ENCODE results near the gene SDK2.

SDK2 gene

DNA sequence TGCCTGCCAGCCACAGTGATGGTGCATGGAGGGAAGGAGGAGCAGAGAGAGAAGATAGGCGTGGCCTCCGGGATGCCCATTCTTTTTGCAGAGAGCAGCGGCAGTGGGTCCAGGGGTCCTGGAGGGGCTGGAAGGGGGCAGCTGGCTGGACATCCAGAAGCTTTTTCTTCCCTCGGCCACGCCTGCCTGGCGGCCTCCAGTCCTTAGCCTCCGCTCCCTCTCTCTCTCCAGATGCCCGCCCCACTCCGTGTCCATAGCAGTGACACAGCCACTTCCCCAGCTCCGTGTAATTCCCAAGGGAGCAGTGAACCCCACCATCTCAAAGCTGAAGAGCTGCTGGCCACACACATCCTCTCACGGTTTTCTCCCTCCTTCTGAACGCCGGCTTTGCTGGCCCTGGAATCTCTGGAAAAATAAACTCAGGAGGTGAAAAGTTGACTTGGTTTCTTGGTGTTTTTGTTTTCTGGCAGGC lies 306.2 kb downstream of the SDK2 start:
- TF ChIP-seq GATA3 (IDR thresholded peaks at IDR 0.05; ENCODE audit: low read depth, low read length), result no peak
- no peak for TF ChIP-seq GATA2 (IDR thresholded peaks at IDR 0.05; ENCODE audit: low read depth, low read length)

DNA sequence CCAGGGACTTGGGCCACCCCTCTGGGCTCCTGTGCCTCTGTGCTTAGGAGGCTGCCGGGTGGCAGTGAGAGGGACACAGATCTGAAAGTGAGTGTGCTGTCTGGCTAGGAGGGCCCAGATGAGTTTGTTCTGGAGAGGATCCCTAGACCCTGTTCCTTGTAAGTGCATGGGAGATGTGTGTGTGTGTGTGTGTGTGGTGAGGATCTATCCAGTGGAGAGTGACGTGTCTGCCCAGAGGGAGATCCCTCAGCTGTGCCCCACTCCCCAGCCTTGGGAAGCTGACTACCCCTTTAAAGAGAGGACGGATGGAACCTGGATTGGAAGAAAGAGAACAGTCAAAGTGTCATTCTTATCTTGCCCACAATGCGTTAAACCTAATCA lies 306.9 kb downstream of the SDK2 start:
- TF ChIP-seq GATA2 (IDR thresholded peaks at IDR 0.05; ENCODE audit: low read depth, low read length) (no peak), GATA3 (IDR thresholded peaks at IDR 0.05; ENCODE audit: low read depth, low read length) (no peak)

DNA sequence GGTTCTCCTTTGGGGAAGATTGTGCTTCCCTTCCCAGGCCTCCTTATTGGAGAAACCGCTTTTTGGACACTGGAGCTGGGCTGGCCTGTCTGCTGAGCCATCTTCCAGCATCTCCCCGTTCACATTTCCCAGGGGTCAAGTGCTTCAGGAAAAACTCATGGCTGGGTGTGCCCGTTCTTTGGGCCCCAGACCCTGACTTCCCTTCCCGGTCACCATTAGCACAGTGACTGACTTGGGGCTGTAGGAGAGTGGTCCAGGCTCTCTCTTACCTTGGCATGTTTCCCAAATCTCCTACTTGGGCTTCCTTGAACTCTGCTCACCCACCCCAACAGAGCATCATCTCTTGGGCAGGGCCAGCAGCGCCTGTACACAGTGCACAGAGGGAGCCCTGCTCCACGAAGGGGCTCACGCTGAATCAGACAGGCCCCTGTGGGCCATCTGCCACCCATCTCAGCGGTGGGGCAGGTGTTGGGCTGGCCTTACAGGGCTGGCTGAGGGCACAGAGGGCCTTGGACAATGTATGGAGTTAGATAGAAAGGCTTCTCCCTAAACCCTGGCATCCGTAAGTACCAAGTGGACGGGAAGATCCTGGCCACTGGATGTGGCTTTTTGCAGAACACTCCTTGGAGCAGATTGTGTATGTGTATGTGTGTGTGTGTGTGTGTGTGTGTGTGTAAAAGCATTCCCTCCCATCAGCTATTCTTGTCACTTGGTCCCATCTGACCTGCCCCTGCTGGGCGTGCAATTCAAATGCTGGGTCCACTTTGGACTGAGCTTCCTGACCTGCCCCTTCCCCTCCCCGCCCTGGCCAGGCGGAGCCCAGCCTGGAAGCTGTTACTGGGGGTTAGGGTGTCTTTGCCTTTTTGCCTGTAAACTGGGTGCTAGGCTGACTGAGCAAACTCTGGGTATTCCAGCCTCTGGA lies 307.6 kb downstream of the SDK2 start:
- TF ChIP-seq GATA2 (IDR thresholded peaks at IDR 0.05; ENCODE audit: low read depth, low read length) (no peak), GATA3 (IDR thresholded peaks at IDR 0.05; ENCODE audit: low read depth, low read length) (no peak)

DNA sequence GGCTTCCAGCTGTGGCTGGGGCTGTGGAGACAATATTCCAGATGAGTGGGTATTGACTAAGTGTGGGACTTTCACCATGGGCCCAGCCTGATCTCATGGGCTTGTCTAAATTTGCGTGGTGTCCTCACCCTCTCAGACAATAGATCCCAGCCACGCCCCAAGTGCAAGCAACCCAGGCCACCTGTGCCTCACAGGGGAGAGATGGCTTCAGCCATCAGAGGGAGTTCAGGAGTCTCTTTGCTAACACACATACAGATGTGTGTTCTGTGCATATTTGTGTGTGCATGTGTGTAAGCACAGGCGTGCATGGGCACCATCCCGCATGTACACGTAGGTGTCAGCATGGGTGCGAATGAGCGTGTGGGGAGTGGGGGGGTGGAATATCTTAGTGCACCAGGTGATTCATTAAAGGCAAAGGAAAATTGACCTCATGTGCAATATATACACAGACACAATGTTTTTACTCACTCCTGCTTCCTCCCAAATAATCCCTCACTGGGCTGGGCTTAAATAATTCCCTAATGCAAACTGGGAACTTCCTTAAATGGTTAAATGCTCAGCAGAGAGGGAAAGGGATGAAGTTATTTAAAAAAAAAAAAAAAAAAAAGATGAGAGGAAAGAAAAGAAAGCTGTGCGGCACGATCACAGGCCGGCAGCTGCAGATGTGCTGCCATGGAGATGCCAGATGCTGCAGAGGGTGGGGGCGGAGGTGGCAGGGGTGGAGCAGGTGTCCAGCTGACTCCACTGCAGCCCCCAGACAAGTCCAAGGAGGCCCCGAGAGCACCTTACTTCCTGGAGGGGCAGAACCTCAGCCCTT lies 308.4 kb downstream of the SDK2 start:
- TF ChIP-seq GATA2 (IDR thresholded peaks at IDR 0.05; ENCODE audit: low read depth, low read length), result no peak
- TF ChIP-seq GATA3 (IDR thresholded peaks at IDR 0.05; ENCODE audit: low read depth, low read length), result no peak

DNA sequence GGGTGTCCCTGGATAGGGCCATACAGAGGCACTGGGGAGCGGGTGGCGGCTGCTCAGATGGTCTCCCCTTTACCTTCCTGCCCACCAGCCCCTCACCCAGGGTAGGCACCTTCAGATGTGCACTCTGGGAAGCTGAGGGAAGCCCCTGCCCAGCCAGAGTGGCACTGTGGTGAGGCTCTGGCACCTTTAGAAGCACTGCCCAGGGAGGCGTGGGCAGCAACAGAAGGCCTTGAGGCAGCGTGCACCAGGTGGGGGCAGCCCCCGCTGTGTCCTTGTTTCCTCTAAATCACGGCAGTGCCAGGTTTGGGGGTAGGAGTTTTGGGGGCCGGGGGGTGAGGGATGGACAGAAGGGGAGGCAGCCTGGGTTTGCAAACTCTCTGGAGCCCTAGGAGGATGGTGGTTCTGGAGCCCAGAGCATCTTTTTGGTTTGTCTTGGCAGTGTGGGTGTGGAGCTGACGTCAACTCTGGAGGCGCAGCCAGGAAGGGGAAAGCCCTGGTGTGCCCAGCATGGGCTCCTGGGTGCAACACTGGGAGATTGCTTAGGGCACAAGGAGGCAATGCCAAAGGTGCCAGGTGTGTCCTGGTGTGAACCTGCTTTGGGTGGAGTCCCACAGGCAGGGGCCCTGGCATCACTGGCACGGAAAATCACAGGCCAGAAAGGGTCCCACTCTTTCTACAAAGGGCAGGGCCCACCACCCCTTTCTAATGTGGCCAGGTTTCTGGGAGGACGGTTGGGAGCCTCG lies 309.3 kb downstream of the SDK2 start:
- no peak for TF ChIP-seq GATA2 (IDR thresholded peaks at IDR 0.05; ENCODE audit: low read depth, low read length)
- TF ChIP-seq GATA3 (IDR thresholded peaks at IDR 0.05; ENCODE audit: low read depth, low read length), result no peak

DNA sequence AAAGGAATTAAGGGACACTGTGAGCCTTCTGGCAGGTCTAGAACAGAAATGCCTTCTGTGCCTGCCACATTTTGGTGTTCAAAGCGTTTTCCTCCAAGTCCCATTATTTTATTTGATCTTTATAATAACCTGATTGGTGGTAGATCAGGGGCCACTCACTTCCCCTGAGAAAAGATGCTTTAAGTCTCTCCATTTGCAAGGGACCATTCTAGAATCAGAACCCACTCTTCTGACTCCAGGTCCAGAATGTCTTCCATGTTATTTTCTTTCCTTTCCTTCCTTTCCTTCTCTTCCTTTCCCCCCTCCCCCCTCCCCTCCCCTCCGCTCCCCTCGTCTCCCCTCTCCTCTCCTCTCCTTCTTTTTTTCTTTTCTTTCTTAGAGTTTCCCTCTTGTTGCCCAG lies 313.2 kb downstream of the SDK2 start:
- TF ChIP-seq GATA3 (IDR thresholded peaks at IDR 0.05; ENCODE audit: low read depth, low read length), result no peak
- TF ChIP-seq GATA2 (IDR thresholded peaks at IDR 0.05; ENCODE audit: low read depth, low read length), result no peak

DNA sequence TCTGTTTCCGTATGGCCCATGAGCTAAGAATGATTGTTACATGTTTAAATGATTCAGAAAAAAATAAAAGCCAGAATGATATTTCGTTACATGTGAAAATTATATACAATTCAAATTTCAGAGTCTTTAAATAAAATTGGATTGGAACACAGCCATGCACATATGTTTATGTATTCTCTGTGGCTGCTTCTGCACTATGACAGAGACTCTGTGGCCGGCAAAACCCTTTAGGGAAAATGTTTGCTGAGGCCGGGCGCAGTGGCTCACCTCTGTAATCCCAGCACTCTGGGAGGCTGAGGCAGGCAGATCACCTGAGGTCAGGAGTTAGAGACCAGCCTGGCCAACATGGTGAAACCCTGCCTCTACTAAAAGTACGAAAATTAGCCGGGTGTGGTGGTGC lies 316.6 kb downstream of the SDK2 start:
- TF ChIP-seq GATA2 (IDR thresholded peaks at IDR 0.05; ENCODE audit: low read depth, low read length) (no peak), GATA3 (IDR thresholded peaks at IDR 0.05; ENCODE audit: low read depth, low read length) (no peak)

DNA sequence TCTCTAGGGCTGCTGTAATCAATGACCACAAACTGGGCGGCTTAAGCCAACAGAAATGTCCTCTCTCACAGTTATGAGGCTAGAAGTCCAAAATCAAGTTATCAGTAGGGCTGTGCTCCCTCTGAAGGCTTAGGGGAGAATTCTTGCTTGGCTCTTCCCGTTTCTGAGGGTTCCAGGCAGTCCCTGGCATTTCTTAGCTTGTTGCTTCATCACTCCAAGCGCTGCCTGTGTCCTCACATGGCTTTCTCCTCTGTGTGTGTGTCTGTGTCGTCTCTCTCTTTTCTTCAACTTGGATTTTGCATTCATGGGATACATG lies 318.8 kb downstream of the SDK2 start:
- TF ChIP-seq GATA2 (IDR thresholded peaks at IDR 0.05; ENCODE audit: low read depth, low read length), result no peak
- TF ChIP-seq GATA3 (IDR thresholded peaks at IDR 0.05; ENCODE audit: low read depth, low read length), result no peak

DNA sequence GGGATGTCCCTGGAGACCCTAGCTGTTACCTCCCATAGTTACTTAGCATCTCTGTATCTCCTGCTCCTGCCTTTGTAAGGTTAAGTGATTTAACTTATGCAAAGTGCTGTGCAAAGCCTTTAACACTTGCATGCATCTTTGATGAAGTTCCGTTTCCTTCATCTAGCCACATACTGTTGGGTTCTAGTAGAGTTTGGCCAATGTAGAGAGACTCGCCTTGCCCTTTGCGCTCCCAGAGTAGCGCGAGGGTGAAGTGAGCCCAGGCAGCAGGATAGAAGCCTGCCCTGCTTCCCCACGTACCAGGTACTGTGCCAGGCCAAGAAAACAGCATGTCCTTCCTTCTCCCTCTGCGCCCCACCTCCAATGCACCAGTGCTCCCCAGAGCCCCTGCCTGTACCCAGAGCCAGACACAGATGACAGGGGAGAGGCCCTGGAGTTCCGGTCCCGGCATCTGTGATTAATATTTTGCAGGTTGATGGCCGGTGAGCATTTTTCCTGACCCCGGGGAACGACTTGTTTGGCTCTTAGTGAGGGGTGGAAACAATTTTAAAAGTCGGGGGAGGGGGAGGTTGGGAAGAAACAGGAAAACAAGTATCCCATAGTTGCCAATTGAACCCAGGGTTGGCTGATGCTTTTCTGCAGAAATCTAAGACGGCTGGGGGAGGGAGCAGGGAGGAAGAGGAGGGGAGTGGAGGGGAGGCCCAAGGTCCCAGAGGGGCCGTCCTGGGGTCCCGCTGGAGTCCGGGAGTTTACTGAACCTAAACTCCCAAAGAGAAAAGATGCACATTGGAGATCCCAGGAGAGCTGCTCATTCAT lies 319.3 kb downstream of the SDK2 start:
- TF ChIP-seq GATA2 (IDR thresholded peaks at IDR 0.05; ENCODE audit: low read depth, low read length), result no peak
- no peak for TF ChIP-seq GATA3 (IDR thresholded peaks at IDR 0.05; ENCODE audit: low read depth, low read length)

DNA sequence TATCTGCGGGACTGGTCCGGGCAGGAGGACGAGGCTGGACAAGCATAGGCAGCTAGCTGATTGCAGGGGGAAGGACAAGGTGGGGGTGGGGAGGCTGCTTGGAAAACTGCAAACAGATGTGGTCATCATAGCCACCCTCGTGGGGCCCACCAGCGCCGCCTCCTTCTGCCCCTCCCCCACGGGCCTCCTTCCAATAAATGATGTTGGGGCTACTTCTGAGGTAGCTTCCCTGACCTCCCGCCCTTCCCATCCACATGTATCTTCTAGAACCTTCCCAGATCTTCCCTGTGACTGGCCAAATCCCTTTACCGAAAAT lies 320.1 kb downstream of the SDK2 start:
- TF ChIP-seq GATA3 (IDR thresholded peaks at IDR 0.05; ENCODE audit: low read depth, low read length) (no peak), GATA2 (IDR thresholded peaks at IDR 0.05; ENCODE audit: low read depth, low read length) (no peak)

DNA sequence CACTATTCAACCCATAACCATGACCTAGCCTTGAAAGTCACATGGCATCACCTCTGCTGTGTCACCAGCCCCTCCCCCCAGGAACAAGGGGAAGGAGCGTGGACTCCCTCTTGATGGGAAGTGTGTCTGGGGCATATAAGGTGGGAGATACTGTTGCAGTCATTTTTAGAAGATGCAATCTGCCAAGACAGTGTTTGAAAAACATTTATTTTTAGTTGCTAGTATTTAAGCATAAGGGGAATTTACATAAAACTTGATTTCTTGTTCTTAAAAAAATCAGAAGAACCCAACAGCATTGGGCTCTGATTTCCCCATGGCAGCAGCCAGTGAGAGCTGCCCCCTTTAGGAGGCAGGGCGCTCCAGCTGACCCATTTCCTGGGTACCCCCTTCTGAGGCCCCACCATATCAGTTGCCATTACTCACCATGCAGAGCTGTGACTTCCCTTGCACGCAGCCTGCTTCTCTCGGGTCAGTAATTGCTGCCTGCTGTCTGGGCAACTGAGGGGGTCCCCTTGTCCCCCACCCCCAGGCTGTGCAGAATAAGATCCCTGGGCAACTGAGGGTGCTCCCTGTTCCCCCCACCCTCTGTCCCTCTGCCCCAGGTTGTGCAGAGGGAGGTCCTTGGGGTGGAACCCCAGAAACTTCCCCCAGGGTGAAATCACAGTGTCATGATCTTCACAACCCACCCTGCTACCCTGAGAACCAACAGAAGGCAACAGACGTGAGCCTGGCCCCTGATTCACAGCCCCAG lies 320.7 kb downstream of the SDK2 start:
- TF ChIP-seq GATA3 (IDR thresholded peaks at IDR 0.05; ENCODE audit: low read depth, low read length), result no peak
- TF ChIP-seq GATA2 (IDR thresholded peaks at IDR 0.05; ENCODE audit: low read depth, low read length), result no peak

DNA sequence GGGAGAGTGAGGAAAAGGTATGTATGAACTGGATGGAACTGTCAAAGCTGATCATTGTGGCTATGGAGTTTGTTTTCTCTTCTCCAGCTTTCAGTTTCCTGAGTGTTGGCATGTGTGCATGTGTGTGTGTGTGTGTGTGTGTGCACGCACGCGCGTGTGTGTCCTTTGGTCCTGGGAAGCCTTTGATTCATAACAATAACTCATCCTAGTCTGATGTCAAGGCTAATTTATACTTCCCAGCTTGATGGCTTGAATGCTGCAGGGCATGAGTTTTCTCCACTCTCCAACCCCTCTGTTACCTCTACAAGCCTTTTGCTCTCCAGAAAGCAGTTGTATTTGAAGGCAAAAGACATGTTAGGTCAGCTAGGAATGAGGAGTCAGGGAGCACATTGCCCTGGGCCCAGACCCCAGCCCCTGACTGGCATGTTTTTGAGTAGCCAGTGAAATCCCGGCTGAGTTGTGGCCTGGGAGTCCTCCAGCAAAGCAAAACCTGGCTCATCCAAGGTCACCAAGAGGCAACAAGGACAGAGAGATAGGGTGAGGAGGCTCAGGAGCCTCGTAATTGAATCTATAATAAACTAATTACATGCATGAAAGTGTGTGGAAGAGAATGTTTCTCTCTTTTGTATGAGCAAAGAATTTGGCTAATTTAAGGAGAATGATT lies 323.5 kb downstream of the SDK2 start:
- TF ChIP-seq GATA2 (IDR thresholded peaks at IDR 0.05; ENCODE audit: low read depth, low read length) (no peak), GATA3 (IDR thresholded peaks at IDR 0.05; ENCODE audit: low read depth, low read length) (no peak)

All from SH-SY5Y (cell line).